ENCODE measurements around the gene BMERB1.
"Not testable (repeated sequence)": the region's sequence is repeated elsewhere in the genome, so short reads cannot be mapped to it uniquely, and the experiment has no call there.

The BMERB1 gene

DNA sequence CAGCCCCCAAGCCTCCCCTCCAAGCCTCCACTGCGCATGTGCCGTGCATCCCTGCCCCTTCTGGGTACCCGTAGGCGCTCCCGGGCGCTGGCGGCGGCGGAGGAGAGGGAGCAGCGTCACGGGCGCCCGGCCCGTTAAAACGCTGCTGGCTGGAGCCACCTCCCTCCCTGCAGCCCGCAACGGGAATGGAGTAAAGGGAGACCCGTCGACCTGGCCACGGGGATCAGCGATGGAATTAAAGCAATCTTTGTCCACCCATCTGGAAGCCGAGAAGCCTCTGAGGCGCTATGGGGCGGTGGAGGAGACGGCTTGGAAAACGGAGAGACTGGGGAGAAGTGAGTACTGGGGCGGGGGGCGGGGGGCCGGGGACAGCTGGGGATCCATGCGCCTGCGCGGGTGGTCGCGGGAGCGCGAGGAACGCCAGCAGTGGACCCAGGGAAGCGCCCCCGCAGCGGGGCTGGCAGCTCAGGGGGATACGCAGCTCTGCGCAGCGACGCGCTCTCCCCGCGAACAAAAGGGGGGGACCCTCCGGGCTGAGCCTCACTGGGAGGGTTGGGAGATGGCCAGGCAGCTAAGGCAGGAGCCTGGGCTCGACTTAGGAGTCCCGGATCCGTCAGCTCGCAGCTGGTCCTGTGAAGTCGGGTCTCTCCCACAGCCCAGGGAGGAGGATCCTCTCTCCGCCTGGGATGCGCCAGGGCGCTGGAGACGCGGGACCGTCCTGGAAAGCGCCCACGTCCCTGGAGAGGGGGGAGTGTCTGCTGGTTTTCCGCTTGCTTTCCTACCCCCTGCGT is at the start of gene BMERB1:
BMERB1 (plus strand) TSS at position 164 of the 791 bp plus-strand sequence; CDS start at position 230, 66 bp downstream.
- no peak for DNase-seq

DNA sequence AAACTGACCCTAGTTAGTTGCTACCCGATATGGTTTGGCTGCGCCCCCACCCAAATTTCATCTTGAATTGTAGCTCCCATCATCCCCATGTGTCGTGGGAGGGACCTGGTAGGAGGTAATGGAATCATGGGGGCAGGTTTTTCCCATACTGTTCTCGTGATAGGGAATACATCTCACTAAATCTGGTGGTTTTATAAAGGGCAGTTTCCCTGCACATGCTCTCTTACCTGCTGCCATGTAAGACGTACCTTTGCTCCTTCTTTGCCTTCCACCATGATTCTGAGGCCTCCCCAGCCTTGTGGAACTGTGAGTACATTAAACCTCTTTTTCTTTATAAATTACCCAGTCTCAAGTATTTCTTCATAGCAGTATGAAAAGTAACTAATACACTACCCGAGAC is 46.3 kb upstream of the BMERB1 start:
- DNase-seq = not testable (repeated sequence)

DNA sequence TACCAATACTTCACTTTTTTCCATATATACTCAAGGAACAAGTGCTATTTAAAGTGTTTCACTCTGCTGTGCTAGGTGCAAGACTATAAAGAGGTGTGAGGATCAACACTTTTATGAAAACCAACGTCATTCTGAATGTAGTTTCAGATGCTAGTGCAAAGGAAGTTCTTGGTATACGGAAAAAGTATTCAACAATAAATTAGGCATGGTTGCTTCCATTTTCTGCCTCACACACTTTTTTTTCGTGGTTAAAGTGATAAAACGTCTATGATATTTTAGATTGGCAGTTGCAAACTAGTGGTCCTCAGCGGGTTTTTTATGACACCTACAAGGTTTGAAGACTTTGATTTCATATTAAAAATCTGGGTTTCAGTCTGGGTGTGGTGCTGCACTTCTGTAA is 44.5 kb upstream of the BMERB1 start:
- DNase-seq = not testable (repeated sequence)

DNA sequence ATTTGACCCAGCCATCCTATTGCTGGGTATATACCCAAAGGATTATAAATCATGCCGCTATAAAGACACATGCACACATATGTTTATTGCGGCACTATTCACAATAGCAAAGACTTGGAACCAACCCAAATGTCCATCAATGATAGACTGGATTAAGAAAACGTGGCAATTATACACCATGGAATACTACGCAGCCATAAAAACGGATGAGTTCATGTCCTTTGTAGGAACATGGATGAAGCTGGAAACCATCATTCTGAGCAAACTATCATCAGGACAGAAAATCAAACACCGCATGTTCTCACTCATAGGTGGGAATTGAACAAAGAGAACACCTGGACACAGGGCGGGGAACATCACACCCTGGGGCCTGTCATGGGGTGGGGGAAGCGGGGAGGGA is 41.4 kb upstream of the BMERB1 start:
- DNase-seq = not testable (repeated sequence)

DNA sequence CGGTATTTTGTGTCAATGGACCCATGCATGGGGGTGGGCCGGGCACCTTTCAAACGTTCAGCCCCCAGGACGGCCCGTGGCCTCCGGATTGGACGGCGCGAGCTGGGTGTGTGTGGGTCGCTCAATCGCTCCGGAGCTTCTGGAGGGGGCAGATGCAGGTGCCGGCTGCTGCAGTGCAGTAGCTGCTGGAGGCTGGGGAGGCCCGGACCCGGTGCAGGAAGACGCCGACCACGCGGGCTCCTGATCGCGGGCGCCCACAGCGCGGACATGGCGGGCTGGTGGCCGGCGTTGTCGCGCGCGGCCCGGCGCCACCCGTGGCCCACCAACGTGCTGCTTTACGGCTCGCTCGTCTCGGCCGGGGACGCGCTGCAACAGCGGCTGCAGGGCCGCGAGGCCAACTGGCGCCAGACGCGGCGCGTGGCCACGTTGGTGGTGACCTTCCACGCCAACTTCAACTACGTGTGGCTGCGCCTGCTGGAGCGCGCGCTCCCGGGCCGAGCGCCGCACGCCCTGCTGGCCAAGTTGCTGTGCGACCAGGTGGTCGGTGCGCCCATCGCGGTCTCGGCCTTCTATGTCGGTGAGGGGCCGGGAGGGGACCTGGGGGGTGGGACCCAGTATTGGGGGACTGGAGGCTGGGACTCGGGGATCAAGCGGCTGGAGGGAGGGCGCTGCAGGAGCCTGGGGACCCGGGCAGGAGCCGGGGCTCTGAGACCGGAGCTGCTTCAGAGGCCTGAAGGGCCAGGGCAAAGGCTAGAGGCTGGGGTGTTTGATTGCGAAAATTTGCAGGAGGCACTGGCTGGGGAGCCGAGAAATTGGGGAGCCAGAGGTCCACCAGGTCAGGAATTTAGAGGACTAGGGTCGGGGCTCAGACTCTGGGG is 38.5 kb upstream of the BMERB1 start, which contains the start of gene MPV17L:
MPV17L (plus strand) TSS at position 124 of the 878 bp plus-strand sequence; CDS start at position 268, 144 bp downstream.
- DNase-seq = not testable (repeated sequence)

DNA sequence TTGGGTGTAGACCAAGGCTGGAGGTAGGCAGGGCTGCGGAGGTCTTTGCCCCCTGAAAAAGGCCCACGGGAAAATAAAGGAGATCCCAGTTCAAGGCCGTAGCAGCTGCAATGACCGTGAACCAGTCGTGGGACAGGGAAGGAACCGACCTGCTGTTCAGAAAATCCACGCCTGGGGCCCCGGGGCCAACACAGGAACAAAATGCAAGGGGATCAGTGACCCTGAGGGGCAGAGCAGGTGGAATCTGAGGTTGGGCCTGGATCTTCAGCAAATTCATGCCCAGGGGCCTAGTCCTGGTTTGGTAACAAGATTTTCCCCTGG is 37.9 kb upstream of the BMERB1 start:
- not testable (repeated sequence) for DNase-seq

DNA sequence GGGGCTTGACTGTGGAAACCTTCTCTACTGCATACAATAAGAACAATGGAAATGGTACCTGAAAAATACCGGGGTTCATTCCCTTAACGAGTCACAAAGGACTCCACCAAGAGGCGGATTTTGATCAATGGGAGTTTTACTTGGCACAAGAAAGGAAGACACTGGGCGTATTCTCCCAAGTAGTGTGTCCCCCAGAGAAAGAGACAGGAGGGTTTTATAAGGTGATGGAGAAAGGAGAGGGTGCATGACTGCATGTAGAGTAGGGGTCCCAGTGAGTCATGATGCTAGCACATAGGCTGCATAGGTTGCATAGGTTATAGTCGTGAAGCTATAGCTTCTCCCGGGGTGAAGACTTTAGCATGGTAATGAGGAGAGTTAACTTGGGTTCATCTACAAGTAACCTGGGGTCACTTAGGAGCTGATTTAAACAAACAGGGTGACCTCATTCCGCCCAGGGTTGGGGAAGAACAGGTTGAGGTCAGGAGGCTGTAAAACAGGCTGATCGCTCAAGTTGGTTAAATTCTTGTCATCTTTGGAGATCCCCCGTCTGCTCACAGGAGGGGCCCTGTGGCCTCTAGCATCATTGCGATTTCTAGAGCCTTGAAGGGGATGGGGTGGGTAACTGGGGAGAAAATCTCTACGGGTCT is 37.3 kb upstream of the BMERB1 start:
- DNase-seq = no peak

DNA sequence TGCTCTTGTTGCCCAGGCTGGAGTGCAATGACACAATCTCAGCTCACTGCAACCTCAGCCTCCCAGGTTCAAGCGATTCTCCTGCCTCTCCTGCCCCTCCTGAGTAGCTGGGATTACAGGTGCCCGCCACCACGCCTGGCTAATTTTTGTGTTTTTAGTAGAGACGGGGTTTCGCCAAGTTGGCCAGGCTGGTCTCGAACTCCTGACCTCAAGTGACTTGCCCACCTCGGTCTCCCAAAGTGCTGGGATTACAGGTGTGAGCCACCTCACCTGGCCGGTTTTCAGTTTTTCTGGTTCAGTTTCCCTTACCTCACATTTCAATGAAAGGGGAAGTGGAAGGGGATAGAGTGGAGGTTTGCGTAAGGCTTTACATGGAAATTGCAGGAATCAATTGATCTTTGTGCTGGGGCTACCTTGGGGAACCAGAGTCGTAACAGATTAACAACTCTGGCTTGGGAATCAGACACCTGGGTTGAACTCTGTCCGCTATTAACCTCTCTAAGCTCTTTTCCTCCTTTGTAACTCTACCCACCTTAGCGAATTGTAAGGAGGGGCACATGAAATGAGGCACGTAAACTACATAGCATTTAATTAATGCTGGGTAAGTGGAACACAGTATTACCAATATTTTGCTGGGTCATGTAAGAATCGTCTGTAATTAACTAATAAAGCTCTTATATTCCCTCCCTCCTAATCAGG is 35.6 kb upstream of the BMERB1 start:
- no peak for DNase-seq

DNA sequence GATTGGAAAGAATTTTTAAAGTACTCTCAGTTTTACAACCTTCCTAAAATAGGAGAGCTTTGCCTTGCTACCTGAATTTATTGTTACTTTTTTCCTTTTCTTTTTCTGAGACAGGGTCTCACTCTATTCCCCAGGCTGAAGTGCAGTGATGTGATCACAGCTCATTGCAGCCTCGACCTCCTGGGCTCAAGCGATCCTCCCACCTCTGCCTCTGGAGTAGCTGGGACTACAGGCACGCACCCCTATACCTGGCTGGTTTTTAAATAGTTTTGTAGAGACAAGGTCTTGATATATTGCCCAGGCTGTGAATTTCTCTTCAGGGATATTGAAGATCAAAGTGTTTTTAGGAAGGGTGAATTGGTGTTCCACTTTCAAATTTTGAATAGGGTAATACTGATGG is 35.1 kb upstream of the BMERB1 start:
- no peak for DNase-seq

DNA sequence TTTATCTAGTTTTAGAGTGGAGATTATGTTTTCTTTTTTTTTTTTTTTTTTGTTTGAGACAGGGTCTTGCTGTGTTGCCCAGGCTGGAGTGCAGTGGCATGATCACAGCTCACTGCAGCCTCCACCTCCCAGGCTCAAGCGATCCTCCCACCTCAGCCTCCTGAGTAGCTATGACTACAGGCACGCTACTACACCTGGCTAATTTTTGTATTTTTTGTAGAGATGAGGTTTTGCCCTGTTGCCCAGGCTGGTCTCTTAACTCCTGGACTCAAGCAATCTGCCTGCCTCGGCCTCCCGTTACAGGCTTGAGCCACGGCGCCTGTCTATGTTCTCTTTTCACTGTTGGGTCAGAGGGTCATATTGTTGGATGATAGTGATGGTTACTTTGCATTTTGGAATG is 34.1 kb upstream of the BMERB1 start:
- DNase-seq = not testable (repeated sequence)

DNA sequence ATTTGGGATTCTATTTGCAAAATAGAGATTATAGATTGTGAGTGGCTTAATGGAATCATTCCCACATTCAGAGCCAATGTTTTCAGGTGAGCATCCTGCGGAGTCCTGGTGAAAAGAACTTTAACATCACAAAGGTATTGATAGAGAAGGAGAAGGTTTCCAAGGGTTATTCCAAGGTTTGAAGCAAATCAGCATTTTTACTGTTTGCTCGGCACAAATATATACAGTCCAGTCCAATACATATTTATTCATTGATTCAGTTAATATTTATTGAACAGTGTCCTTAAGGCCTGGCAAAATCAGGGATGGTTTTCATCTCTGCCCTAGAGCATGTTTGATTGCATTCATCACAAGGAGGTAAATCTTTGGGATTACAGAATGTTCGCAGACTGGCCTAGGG is 32.4 kb upstream of the BMERB1 start:
- DNase-seq = no peak

DNA sequence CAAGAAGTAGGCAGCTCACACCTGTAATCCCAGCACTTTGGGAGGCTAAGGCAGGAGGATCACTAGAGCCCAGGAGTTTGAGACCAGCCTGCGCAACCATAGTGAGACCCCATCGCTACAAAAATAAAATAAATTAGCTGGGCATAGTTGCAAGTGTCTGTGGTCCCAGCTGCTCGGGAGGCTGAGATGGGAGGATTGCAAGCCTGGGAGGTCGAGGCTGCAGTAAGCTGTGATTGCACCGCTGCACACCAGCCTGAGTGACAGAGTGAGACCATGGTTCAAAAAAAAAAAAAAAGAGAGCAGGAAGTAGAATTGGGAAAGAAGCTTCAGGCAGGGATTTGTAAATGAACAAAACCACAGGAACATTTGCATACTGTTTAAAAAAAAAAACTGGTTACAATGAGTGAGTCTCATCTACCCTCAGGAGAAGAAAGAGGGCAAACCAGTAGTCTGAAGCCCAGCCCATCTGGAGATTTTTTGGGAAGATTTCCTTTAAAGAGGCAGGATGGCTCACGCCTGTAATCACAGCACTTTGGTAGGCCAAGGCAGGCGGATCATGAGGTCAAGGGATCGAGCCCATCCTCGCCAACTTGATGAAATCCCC is 30.9 kb upstream of the BMERB1 start:
- DNase-seq = no peak

DNA sequence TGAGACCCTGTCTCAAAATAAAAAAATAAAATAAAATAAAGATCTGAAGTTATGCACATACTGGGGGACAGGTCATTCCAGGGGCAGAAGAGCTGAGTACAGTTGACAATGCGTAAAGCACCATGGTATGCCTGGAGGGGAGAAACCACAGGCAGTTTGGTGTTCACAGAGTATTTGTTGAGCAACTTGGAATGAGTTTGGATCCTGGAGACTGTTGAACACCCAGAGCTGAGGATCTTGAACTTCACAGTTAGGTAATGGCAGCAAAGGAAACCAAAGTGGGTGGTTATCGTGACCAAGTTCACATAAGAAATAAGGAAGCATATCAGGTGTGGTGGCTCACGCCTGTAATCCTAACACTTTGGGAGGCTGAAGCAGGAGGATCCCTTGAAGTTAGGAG is 30.3 kb upstream of the BMERB1 start:
- DNase-seq = not testable (repeated sequence)

DNA sequence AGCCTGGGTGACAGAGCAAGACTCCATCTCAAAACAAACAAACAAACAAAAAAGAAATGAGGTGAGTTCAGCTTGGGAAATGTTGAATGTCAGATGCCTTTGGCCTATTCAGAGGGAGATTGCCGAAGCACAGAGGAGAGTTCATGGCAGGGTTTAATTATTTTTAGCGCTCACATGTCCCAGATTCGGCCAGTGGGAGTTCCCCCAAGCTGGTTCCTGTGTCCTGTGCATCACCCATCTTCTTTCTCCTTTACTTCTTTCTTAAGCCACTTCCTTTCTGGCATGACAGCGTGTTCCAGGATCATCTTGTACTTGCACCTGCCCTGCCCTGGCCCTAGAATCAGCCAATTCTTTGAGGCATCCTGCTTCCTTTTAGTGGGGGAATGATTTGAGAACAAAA is 29.6 kb upstream of the BMERB1 start:
- DNase-seq = no peak

DNA sequence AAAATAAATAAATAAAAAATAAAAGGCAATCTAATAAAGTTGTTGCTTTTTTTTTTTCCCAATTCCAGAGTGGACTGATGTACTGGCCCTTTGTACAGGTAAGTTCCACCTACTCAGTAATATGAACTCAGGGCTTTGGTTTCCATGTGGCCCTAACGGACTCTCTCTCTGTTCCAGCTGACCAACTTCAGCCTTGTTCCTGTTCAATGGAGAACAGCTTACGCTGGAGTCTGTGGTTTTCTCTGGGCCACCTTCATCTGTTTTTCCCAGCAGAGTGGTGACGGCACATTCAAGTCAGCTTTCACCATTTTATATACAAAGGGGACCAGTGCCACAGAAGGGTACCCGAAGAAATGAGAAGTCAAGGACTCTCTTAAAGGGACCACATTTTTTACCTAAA is 26.6 kb upstream of the BMERB1 start:
- DNase-seq = not testable (repeated sequence)

DNA sequence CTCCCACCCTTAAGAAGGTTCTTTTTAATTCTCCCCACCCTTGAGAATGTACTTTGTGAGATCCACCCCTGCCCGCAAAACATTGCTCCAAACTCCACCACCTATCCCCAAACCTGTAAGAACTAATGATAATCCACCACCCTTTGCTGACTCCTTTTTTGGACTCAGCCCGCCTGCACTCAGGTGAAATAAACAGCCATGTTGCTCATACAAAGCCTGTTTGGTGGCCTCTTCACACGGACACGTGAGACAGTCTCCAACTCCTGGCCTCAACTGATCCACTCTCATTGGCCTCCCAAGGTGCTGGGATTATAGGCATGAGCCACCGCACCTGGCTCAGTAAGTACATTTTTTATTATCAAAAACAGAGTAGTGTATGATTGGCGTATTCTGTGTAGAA is 24.9 kb upstream of the BMERB1 start:
- DNase-seq = not testable (repeated sequence)

DNA sequence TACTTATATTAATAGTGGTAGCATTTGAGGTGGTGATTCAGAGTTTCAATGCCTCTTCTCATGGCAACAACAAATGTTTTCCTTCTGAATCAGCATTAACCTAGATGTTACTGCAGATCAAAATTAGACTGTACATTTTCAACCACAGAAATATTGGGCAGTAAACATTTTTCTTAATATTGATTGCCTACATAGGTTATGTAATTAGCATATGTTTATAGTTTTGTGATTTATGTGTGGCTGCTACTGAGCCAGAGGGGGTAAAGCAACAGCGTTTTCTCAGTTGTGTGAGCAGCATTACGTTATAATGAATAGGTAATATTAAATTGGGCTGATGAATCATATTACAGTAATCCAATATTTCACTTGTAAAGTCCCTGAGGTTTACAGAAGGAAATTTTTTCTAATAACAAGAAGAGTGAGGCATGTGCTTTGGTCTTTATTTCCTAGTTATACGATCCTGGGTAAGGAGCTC is 18.8 kb upstream of the BMERB1 start:
- no peak for DNase-seq

DNA sequence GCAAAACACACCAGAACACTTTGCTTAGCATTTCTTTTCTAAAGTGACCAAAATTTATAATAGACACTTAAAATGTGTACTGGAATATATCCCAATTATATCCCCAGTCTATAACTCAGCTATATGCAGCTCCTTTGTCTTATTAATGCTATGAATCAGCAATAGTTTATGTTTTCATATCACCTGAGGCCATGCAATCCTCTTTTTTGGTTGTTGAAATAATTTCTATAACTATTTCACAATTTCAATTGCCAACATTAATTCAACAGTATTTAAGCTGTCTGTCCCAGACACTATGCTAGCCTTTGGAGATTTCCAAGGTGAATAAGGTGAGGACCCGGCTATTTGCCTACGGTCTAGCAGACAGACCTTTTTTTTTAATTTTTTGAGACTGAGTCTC is 17.2 kb upstream of the BMERB1 start:
- DNase-seq = no peak

DNA sequence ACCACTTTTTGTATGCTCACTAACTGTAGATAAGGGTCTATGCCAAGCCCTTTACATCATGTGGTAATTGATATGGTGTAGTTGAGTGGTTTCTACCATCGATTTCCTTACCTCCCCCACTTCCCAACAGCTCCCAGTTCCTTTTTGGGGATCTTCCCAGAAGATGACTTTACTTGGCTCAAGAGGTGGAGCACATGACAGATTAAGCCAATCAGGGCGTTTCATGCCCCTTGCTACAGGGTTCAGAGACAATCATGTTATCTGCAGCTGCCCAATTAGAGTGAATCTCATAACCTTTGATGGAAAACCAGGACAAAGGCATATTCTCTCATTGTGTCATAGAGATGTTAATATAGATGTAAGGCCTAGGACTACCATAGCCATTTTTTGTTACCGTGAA is 16.2 kb upstream of the BMERB1 start:
- DNase-seq = no peak

DNA sequence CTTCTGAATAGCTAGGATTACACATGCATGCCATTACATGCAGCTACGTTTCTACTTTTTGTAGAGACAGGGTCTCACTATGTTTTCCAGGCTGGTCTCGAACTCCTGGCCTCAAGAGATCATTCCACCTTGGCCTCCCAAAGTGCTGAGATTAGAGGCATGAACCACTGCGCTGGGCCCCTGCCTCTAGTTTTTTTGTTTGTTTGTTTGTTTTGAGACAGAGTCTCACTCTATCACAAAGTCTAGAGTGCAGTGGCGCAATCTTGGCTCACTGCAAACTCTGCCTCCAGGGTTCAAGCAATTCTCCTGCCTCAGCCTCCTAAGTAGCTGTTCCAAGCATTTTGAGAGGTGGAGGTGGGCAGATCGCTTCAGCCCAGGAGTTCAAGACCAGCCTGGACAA is 12.7 kb upstream of the BMERB1 start:
- not testable (repeated sequence) for DNase-seq

DNA sequence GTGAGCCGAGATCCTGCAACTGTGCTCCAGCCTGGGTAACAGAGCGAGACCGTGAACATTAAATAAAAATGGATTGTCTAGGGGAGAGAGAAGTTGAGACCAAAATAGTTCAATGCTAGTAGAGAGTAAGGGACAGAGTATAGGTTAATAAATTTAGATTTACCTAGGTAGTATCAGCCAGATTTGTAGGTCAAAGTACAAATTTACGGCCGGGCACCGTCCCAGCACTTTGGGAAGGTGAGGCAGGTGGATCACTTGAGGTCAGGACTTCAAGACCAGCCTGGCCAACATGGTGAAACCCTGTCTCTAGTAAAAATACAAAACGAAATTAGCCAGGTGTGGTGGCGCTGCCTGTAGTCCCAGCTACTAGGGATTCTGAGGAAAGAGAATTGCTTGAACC is 12.2 kb upstream of the BMERB1 start:
- no peak for DNase-seq

DNA sequence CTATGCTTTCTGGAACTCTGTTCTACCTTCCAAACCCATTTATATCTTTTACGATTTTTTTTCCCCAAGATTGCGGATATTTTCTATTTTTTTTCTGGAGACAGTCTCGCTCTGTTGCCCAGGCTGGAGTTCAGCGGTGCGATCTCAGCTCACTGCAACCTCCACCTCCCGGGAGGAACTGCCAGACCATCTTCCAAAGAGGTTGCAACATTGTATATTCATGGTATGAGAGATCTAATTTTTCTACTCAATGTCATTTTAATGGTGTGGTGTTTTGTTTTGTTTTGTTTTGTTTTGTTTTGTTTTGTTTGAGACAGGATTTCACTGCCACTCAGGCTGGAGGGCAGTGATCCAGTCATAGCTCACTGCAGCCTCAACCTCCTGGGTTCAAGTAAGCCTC is 8.5 kb upstream of the BMERB1 start:
- DNase-seq = no peak
